Mesendoderm (in vitro differentiated cells): ENCODE results near the gene ECEL1.
"Not testable (repeated sequence)": the region's sequence is repeated elsewhere in the genome, so short reads cannot be mapped to it uniquely, and the experiment has no call there.

Experiments used
- DNase-seq: peaks from one replicate; pipeline ENCODE4 v3.0.0; 2013
- H2AK5ac ChIP-seq: 2 replicates; pipeline ENCODE4 v1.6.1; 2013; ENCODE audit warnings: low read length, inconsistent platforms
- H2BK120ac ChIP-seq: 2 replicates; pipeline ENCODE4 v1.6.1; 2013; ENCODE audit warnings: low read depth, mild to moderate bottlenecking, low read length, moderate library complexity, mixed read lengths
- H2BK15ac ChIP-seq: replicated peaks from 2 replicates; pipeline ENCODE4 v1.6.1; 2013; ENCODE audit warnings: low read depth, mild to moderate bottlenecking, moderate library complexity
- H2BK5ac ChIP-seq: 2 replicates; pipeline ENCODE4 v1.6.1; 2013; ENCODE audit warnings: low read length, inconsistent platforms
- H3K18ac ChIP-seq: 2 replicates; pipeline ENCODE4 v1.6.1; 2013; ENCODE audit warnings: mild to moderate bottlenecking, low read length, mixed read lengths
- H3K23ac ChIP-seq: one replicate; pipeline ENCODE4 v1.6.1; 2013; ENCODE audit warnings: low read length
- H3K27ac ChIP-seq: 2 replicates; pipeline ENCODE4 v1.5.1; 2013; ENCODE audit warnings: low read depth, mild to moderate bottlenecking, inconsistent platforms, low read length, moderate library complexity
- H3K27me3 ChIP-seq: 2 replicates; pipeline ENCODE4 v1.6.1; 2013; ENCODE audit warnings: low read length, control low read depth, mild to moderate bottlenecking, inconsistent platforms; ENCODE audit not compliant: insufficient read depth, poor library complexity
- H3K36me3 ChIP-seq: 2 replicates; pipeline ENCODE4 v1.6.1; 2013; ENCODE audit warnings: low read length, inconsistent platforms; ENCODE audit not compliant: control insufficient read depth, insufficient read depth
- H3K4ac ChIP-seq: one replicate; pipeline ENCODE4 v1.6.1; 2013; ENCODE audit warnings: low read depth, mild to moderate bottlenecking, low read length, moderate library complexity
- H3K4me1 ChIP-seq: 2 replicates; pipeline ENCODE4 v1.6.1; 2013; ENCODE audit warnings: low read depth, low read length, inconsistent platforms; ENCODE audit not compliant: control insufficient read depth
- H3K4me2 ChIP-seq: 2 replicates; pipeline ENCODE4 v1.6.1; 2013; ENCODE audit warnings: low read length
- H3K4me3 ChIP-seq: 2 replicates; pipeline ENCODE4 v1.5.1; 2013; ENCODE audit warnings: mild to moderate bottlenecking, low read length
- H3K56ac ChIP-seq: one replicate; pipeline ENCODE4 v1.6.1; 2013; ENCODE audit warnings: low read length
- H3K79me1 ChIP-seq: 2 replicates; pipeline ENCODE4 v1.6.1; 2013; ENCODE audit warnings: low read length, inconsistent platforms
- H3K79me2 ChIP-seq: 2 replicates; pipeline ENCODE4 v1.6.1; 2013; ENCODE audit warnings: mild to moderate bottlenecking, low read length; ENCODE audit not compliant: control insufficient read depth, insufficient read depth
- H3K9ac ChIP-seq: 2 replicates; pipeline ENCODE4 v1.6.1; 2013; ENCODE audit warnings: low read length, inconsistent platforms
- H4K5ac ChIP-seq: one replicate; pipeline ENCODE4 v1.6.1; 2013; ENCODE audit warnings: low read length
- H4K8ac ChIP-seq: one replicate; pipeline ENCODE4 v1.6.1; 2013; ENCODE audit warnings: low read depth, mild to moderate bottlenecking, control low read depth, low read length, moderate library complexity
- WGBS: extraction: QIAGEN DNeasy Blood & Tissue Kit; methylation state at CpG from one replicate; pipeline ENCODE4 v1.1.7; 2013; ENCODE audit warnings: low lambda C conversion rate, missing lambda C conversion rate; ENCODE audit not compliant: insufficient coverage; ENCODE audit errors: extremely low coverage; 5-methylcytosine and 5-hydroxymethylcytosine counted together

ECEL1 gene

DNA sequence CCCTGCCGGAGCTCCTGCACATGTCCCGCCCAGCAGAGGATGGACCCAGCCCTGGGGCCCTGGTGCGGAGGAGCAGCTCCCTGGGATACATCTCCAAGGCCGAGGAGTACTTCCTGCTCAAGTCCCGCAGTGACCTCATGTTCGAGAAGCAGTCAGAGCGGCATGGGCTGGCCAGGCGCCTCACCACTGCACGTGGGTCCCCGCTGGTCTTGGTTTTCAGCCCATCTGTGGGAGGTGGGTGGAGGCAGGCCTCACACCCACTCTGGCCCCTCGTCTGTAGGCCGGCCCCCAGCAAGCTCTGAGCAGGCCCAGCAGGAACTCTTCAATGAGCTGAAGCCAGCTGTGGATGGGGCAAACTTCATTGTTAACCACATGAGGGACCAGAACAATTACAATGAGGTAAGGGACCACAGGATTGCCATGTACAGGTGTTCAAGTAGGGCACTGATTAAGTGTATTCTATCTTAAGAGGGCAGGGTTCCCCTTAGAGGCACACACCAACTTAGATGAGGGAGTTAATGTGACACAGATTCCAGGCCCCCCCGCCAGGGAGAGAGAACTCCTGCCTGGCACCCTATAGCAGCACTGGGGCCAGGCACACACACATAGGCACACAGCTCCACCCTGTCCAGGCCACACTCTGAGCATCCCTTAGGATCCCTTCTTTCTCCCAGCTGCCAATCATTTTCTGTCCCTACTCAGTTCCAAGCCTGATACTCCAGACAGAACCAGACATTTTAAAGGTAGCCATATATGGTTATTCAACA, 46.5 kb upstream of the ECEL1 start:
- no peak overlapping the region for H4K5ac ChIP-seq
- DNase-seq, result no peak
- H4K8ac ChIP-seq, result no peak overlapping the region
- H3K18ac ChIP-seq, result no peak overlapping the region
- H3K9ac ChIP-seq, result no peak overlapping the region
- no peaks in the 10 kb centered on the region for H3K36me3 ChIP-seq
- no peak overlapping the region for H2AK5ac ChIP-seq
- H3K56ac ChIP-seq, result no peak overlapping the region
- no peaks in the 10 kb centered on the region for H3K27me3 ChIP-seq
- H3K23ac ChIP-seq, result no peak overlapping the region
- no peak overlapping the region for H2BK5ac ChIP-seq
- no peak overlapping the region for H2BK15ac ChIP-seq
- no peaks in the 10 kb centered on the region for H3K79me2 ChIP-seq
- no peak overlapping the region for H3K4ac ChIP-seq
- no peak overlapping the region for H3K4me2 ChIP-seq
- H3K4me1 ChIP-seq, result peaks cover 2% of the 10 kb centered on the region
- whole genome bisulfite sequencing, result no CpG with 5 or more reads among the region's 13 CpGs
- H3K79me1 ChIP-seq, result no peaks in the 10 kb centered on the region
- no peak overlapping the region for H3K27ac ChIP-seq
- H3K4me3 ChIP-seq, result no peak overlapping the region
- no peak overlapping the region for H2BK120ac ChIP-seq

DNA sequence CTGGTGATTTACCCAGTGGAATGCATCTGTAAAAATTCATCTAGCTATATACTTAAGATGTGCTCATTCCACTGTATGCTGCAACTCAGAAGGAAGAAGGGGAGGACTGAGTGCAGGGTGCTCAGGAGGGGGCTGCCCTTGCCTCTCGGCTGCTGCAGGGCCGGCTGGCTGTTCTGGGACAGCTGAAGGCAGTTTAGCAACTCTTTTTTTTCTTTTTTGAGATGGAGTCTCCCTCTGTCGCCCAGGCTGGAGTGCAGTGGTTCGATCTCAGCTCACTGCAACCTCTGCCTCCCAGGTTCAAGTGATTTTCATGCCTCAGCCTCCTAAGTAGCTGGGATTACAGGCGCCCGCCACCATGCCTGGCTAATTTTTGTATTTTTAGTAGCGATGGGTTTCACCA, 45.2 kb upstream of the ECEL1 start:
- not testable (repeated sequence) for H3K4me1 ChIP-seq, H3K36me3 ChIP-seq

DNA sequence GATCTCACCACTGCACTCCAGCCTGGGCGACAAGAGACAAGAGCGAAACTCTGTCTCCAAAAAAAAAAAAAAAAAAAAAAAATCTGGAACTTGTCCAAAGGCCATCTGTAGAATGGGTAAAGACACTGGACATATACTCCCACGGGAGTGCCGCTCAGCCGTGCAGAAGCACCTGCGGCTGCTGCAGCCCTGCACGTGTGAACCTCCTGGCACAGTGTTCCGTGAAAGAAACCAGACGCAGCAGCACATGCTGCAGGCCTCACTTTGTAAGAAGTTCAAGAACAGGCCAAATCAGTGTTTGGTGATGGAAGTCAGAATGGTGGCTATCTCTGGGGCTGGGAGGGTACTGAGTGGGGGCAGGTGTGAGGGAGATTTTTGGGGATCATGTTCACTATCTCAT, 44.8 kb upstream of the ECEL1 start:
- H3K27me3 ChIP-seq, result no peaks in the 10 kb centered on the region
- DNase-seq, result no peak
- H4K5ac ChIP-seq, result no peak overlapping the region
- no peak overlapping the region for H3K4ac ChIP-seq
- no peak overlapping the region for H2BK15ac ChIP-seq
- H2AK5ac ChIP-seq, result no peak overlapping the region
- no peak overlapping the region for H3K9ac ChIP-seq
- H3K4me2 ChIP-seq, result no peak overlapping the region
- H3K79me1 ChIP-seq, result no peaks in the 10 kb centered on the region
- no peaks in the 10 kb centered on the region for H3K79me2 ChIP-seq
- no peak overlapping the region for H2BK120ac ChIP-seq
- no peak overlapping the region for H2BK5ac ChIP-seq
- H3K36me3 ChIP-seq, result no peaks in the 10 kb centered on the region
- H3K4me1 ChIP-seq, result no peaks in the 10 kb centered on the region
- no peak overlapping the region for H3K4me3 ChIP-seq
- no peak overlapping the region for H4K8ac ChIP-seq
- H3K27ac ChIP-seq, result no peak overlapping the region
- H3K56ac ChIP-seq, result no peak overlapping the region
- no CpG with 5 or more reads among the region's 9 CpGs for WGBS
- H3K18ac ChIP-seq, result no peak overlapping the region
- H3K23ac ChIP-seq, result no peak overlapping the region

More for the DNA sequence above, 45.2 kb upstream of the ECEL1 start:
- H4K5ac ChIP-seq, H3K18ac ChIP-seq, H3K4ac ChIP-seq, H3K4me3 ChIP-seq, H2BK120ac ChIP-seq, H3K9ac ChIP-seq, H4K8ac ChIP-seq, H3K27ac ChIP-seq, H2AK5ac ChIP-seq, H3K23ac ChIP-seq, H2BK15ac ChIP-seq, H3K79me1 ChIP-seq, H3K79me2 ChIP-seq, H3K56ac ChIP-seq, H3K4me2 ChIP-seq, H3K27me3 ChIP-seq, DNase-seq, H2BK5ac ChIP-seq: not testable (repeated sequence)
- WGBS, result no CpG with 5 or more reads among the region's 7 CpGs

GRCh38 chr2:232530626-232531260, 43.1 kb upstream of the ECEL1 start:
- Histone ChIP-seq H2AK5ac (no peak overlapping the region), H3K23ac (no peak overlapping the region), H3K4me3 (no peak overlapping the region), H4K5ac (no peak overlapping the region), H4K8ac (no peak overlapping the region), H3K18ac (no peak overlapping the region), H2BK5ac (no peak overlapping the region), H2BK15ac (no peak overlapping the region), H3K4me2 (no peak overlapping the region), H3K36me3 (no peaks in the 10 kb centered on the region), H2BK120ac (no peak overlapping the region), H3K79me2 (no peaks in the 10 kb centered on the region), H3K4ac (no peak overlapping the region), H3K27ac (no peak overlapping the region), H3K4me1 (no peaks in the 10 kb centered on the region), H3K27me3 (no peaks in the 10 kb centered on the region), H3K56ac (no peak overlapping the region), H3K79me1 (no peaks in the 10 kb centered on the region), H3K9ac (no peak overlapping the region)
- no CpG with 5 or more reads among the region's 9 CpGs for WGBS
- DNase-seq, result no peak

- H3K4me3 ChIP-seq, result no peak overlapping the region
- no peaks in the 10 kb centered on the region for H3K27me3 ChIP-seq
- no peak overlapping the region for H3K56ac ChIP-seq
- DNase-seq, result no peak
- no peaks in the 10 kb centered on the region for H3K79me1 ChIP-seq
- no peak overlapping the region for H3K4me2 ChIP-seq
- H2BK15ac ChIP-seq, result no peak overlapping the region
- no peak overlapping the region for H3K9ac ChIP-seq
- H3K27ac ChIP-seq, result no peak overlapping the region
- no CpG with 5 or more reads among the region's 17 CpGs for WGBS
- H2AK5ac ChIP-seq, result no peak overlapping the region
- H2BK5ac ChIP-seq, result no peak overlapping the region
- no peak overlapping the region for H3K23ac ChIP-seq
- H4K8ac ChIP-seq, result no peak overlapping the region
- H3K79me2 ChIP-seq, result no peaks in the 10 kb centered on the region
- no peaks in the 10 kb centered on the region for H3K4me1 ChIP-seq
- no peak overlapping the region for H3K18ac ChIP-seq
- H3K36me3 ChIP-seq, result no peaks in the 10 kb centered on the region
- no peak overlapping the region for H4K5ac ChIP-seq
- no peak overlapping the region for H2BK120ac ChIP-seq
- H3K4ac ChIP-seq, result no peak overlapping the region
Measured at GRCh38 chr2:232529806-232530547, 42.3 kb upstream of the ECEL1 start.
